ENCODE results near the gene CACNA1B. TPM values are rescaled to one million over a fixed set of nuclear protein-coding genes. Genes with fewer than 3 reads are reported as not detected.

The CACNA1B gene
- total RNA-seq, 6 experiments from 2014 or later = not detected

DNA sequence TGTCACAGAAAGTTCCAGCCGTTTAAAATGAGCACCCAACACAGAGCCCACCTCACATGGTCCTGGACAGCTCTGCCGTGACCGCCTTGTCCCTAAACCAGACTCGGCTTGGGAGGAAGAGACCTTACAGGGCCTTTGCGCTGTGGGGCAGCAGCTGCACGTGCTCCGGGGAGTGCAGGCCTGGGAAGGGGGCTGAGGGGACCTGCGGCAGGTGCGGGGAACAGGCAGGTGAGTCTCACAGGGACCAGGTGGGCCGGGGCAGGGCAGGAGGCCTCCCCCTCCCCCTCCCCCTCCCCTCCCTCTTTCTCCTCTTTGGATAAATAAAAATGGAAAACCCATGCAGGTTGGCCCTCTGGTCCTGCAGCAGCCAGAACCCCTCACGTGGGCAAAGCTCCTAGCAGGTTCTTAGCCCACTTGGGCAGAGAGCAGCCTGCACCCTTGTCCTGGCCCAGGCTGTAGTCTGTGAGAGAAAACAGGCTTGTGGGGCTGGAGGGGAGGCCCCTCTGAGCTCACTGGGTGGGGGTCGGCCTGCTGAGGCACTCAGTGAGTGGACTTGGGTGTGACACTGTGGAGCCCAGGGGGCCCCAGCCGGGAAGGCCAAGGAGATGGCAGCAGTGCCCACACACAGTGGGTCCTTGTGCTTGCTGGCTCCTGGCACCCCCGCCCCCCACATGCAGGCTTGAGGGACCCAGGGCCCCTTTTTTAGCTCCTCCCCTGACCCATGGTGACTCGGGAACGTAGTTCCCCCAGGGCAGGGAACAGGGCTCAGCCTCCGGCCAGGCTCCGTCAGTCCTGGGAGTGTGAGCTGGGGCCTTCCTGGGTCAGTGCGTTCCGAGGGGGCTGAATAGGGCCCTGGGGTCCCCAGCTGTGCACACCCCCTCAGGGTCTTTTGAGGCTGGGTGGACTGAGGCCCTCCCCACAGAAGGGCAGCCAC lies 40.0 kb upstream of the CACNA1B start:
- TF ChIP-seq, protein P1, sequence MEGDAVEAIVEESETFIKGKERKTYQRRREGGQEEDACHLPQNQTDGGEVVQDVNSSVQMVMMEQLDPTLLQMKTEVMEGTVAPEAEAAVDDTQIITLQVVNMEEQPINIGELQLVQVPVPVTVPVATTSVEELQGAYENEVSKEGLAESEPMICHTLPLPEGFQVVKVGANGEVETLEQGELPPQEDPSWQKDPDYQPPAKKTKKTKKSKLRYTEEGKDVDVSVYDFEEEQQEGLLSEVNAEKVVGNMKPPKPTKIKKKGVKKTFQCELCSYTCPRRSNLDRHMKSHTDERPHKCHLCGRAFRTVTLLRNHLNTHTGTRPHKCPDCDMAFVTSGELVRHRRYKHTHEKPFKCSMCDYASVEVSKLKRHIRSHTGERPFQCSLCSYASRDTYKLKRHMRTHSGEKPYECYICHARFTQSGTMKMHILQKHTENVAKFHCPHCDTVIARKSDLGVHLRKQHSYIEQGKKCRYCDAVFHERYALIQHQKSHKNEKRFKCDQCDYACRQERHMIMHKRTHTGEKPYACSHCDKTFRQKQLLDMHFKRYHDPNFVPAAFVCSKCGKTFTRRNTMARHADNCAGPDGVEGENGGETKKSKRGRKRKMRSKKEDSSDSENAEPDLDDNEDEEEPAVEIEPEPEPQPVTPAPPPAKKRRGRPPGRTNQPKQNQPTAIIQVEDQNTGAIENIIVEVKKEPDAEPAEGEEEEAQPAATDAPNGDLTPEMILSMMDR (IDR thresholded peaks at IDR 0.05) = no peak
- H3K4me3 Mint-ChIP-seq = no peak overlapping the region
- peaks cover 21% of the 10 kb centered on the region for H3K9me3 Mint-ChIP-seq
- H3K27ac Mint-ChIP-seq = no peak overlapping the region
- H3K36me3 Mint-ChIP-seq (ENCODE audit: low read depth) = peaks cover 17% of the 10 kb centered on the region
- no peaks in the 10 kb centered on the region for H3K4me1 Mint-ChIP-seq (ENCODE audit: low read depth)
- no peak for DNase-seq
- H3K27me3 Mint-ChIP-seq (ENCODE audit: insufficient read depth) = no peaks in the 10 kb centered on the region

DNA sequence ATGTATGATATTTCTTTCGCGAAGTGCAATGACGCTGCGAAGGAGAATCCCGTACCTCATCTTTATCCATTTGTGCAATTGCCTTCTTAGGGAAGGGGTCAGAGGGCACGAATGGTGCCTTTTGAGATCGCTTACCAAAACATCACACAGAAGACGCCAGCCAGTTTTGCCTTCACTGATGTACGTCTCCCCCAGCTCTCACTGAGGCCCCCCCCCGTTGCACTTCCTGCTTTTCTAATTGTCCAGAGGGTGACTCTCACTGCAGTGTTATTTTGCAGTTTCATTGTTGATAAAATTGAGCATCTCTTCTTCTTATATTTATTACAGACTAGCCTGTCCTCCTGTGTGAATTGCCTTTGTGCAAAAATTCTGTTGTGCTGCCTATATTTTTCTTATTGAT lies 39.0 kb upstream of the CACNA1B start:
- no peaks in the 10 kb centered on the region for H3K4me1 Mint-ChIP-seq (ENCODE audit: low read depth)
- H3K4me3 Mint-ChIP-seq = no peak overlapping the region
- DNase-seq = no peak
- TF ChIP-seq, protein P1 (IDR thresholded peaks at IDR 0.05) = no peak
- peaks cover 27% of the 10 kb centered on the region for H3K9me3 Mint-ChIP-seq
- no peaks in the 10 kb centered on the region for H3K27me3 Mint-ChIP-seq (ENCODE audit: insufficient read depth)
- peaks cover 19% of the 10 kb centered on the region for H3K36me3 Mint-ChIP-seq (ENCODE audit: low read depth)
- no peak overlapping the region for H3K27ac Mint-ChIP-seq

DNA sequence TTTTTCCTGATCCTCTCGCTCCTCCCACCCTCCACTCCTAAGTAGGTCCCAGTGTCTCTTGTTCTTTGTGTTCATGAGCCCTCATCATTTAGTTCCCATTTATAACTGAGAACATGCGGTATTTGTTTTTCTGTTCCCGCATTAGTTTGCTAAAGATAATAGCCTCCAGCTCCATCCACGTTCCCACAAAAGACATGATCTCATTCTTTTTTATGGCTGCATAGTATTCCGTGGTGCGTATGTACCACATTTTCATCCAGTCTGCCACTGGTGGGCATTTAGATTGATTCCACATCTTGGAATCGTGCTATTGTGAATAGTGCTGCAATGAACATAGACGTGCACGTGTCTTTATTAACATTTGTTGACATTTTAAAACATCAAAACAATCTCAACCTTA lies 34.2 kb upstream of the CACNA1B start:
- H3K27ac Mint-ChIP-seq = no peak overlapping the region
- H3K4me1 Mint-ChIP-seq (ENCODE audit: low read depth) = no peaks in the 10 kb centered on the region
- peaks cover 23% of the 10 kb centered on the region for H3K36me3 Mint-ChIP-seq (ENCODE audit: low read depth)
- peaks cover 33% of the 10 kb centered on the region for H3K9me3 Mint-ChIP-seq
- TF ChIP-seq, protein P1 (IDR thresholded peaks at IDR 0.05) = no peak
- no peak overlapping the region for H3K4me3 Mint-ChIP-seq
- no peak for DNase-seq
- no peaks in the 10 kb centered on the region for H3K27me3 Mint-ChIP-seq (ENCODE audit: insufficient read depth)

DNA sequence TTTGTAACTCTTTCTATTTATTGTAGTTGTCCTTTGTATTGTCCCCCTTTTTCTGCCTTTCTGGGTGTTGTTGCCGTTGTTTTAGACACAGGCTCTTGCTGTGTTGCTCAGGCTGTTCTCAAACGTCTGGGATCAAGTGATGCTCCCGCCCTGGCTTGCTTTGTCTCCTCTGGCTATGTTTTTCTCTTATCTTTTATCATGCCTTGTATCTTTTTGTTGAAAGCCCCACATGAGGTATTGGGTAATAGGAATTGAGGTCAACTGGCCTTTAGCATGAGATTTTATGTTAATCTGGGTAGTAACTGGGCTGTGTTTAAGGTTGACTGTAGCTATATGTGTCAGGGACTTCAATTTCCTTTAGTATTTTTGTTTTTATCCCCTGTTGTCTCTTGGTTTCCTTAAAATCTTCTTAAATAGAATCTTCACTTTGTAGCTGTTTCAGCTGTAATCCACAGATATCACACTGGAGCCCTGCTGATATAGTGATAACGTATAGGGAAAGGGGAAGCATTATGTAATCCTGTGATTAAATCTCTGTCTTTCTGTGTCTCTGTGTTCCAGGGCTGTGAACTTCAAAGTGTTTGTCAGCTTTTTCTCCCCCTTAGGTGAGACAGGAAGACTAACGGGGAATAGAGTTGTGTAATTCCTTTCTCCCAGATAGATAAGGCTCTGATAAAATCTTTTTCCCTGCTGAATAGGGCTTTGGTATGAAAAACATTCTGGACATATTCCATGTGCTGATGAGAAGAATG lies 25.9 kb upstream of the CACNA1B start:
- Mint-ChIP-seq H3K9me3 (peaks cover 18% of the 10 kb centered on the region), H3K4me3 (no peak overlapping the region), H3K27me3 (ENCODE audit: insufficient read depth) (peaks cover 3% of the 10 kb centered on the region; the same call in 1 of the 2 replicates), H3K36me3 (ENCODE audit: low read depth) (no peaks in the 10 kb centered on the region; the same call in 1 of the 2 replicates), H3K27ac (no peak overlapping the region), H3K4me1 (ENCODE audit: low read depth) (peaks cover 8% of the 10 kb centered on the region; the same call in 1 of the 2 replicates)
- TF ChIP-seq, protein P1 (IDR thresholded peaks at IDR 0.05) = no peak
- no peak for DNase-seq

DNA sequence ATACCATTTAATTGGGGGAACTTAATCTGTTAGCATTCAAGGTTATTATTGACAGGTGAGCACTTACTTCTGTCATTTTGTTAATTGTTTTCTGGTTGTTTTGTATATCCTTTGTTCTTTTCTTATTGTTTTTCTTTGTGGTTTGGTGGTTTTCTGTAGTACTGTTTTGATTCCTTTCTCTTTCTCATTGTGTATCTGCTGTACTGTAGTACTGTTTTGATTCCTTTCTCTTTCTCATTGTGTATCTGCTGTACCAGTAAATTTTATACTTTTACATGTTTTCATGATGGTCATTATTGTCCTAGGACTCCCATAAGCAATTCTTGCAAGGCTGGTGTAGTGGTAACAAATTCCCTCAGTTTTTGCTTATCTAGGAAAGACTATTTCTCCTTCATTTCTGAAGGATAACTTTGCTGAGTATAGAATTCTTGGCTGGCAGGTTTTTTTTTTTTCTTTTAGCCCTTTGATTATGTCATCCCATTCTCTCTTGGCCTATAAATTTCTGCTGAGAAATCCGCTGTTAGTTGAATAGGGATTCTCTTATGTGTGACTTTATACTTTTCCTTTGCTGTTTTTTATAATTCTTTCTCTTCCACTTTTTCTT lies 24.1 kb upstream of the CACNA1B start:
- H3K36me3 Mint-ChIP-seq (ENCODE audit: low read depth) = no peaks in the 10 kb centered on the region; the same call in 1 of the 2 replicates
- peaks cover 8% of the 10 kb centered on the region; the same call in 1 of the 2 replicates for H3K4me1 Mint-ChIP-seq (ENCODE audit: low read depth)
- peaks cover 3% of the 10 kb centered on the region; the same call in 1 of the 2 replicates for H3K27me3 Mint-ChIP-seq (ENCODE audit: insufficient read depth)
- DNase-seq = no peak
- no peak overlapping the region for H3K4me3 Mint-ChIP-seq
- H3K27ac Mint-ChIP-seq = no peak overlapping the region
- peaks cover 26% of the 10 kb centered on the region for H3K9me3 Mint-ChIP-seq
- TF ChIP-seq, protein P1 (IDR thresholded peaks at IDR 0.05) = no peak

Data from HFFc6 (cell line).